GM10266 (cell line): Measurements from ENCODE around the gene ROM1.

Source experiments
- DNase-seq: peaks from one replicate; pipeline ENCODE4 v3.0.0; 2012; ENCODE audit errors: extremely low spot score
- TF ChIP-seq, protein P1 (sequence below): IDR thresholded peaks from 2 replicates; pipeline ENCODE4 v1.5.1; 2012; ENCODE audit warnings: mild to moderate bottlenecking, low read depth; ENCODE audit not compliant: control insufficient read depth, insufficient read depth; ENCODE audit errors: missing control alignments

ROM1 gene

DNA sequence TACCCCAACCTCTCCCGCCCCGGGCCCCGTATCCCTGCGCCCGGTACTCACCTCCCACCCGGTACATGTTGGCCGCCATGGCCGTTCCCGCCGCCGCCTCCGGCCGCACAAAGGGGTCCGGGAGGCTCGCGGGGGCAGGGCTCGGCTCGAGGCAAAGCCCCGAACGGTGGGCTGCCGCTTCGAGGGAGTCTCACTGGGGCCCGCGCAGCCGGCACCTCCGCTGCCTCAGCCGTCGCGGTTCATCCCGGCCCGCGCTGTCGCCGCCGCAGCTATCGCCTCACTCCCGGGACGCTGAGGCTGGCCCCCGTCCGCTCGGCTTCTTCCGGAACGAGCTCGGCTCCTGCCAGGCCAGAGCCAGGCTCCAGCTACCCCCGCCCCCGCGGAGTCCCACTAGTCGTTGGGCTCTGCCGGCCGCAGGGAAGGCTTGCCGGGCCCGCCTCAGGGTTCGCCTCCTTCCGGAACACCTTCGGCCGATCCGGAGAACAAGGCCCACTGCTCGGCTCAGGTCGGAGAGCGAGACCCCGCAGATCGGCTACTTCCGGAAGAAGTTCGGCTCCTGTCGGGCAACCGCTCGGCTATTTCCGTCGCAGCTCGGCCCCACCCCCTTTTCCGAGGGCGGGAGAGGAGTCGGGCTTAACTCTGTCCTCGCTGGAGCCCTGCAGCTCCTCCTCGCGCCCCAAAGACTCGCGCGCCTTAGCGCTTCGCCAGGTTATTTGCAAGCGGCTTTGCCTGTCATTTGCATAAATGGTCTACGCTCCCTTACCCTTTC, 11.5 kb upstream of the ROM1 start, which contains the start of gene MTA2:
Gene MTA2 (minus strand): TSS at position 494 of the 769 bp plus-strand sequence. CDS start 415 bp downstream, at position 79.
- DNase-seq, result peak; percentile 99
- TF ChIP-seq, protein P1, sequence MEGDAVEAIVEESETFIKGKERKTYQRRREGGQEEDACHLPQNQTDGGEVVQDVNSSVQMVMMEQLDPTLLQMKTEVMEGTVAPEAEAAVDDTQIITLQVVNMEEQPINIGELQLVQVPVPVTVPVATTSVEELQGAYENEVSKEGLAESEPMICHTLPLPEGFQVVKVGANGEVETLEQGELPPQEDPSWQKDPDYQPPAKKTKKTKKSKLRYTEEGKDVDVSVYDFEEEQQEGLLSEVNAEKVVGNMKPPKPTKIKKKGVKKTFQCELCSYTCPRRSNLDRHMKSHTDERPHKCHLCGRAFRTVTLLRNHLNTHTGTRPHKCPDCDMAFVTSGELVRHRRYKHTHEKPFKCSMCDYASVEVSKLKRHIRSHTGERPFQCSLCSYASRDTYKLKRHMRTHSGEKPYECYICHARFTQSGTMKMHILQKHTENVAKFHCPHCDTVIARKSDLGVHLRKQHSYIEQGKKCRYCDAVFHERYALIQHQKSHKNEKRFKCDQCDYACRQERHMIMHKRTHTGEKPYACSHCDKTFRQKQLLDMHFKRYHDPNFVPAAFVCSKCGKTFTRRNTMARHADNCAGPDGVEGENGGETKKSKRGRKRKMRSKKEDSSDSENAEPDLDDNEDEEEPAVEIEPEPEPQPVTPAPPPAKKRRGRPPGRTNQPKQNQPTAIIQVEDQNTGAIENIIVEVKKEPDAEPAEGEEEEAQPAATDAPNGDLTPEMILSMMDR, result no peak

DNA sequence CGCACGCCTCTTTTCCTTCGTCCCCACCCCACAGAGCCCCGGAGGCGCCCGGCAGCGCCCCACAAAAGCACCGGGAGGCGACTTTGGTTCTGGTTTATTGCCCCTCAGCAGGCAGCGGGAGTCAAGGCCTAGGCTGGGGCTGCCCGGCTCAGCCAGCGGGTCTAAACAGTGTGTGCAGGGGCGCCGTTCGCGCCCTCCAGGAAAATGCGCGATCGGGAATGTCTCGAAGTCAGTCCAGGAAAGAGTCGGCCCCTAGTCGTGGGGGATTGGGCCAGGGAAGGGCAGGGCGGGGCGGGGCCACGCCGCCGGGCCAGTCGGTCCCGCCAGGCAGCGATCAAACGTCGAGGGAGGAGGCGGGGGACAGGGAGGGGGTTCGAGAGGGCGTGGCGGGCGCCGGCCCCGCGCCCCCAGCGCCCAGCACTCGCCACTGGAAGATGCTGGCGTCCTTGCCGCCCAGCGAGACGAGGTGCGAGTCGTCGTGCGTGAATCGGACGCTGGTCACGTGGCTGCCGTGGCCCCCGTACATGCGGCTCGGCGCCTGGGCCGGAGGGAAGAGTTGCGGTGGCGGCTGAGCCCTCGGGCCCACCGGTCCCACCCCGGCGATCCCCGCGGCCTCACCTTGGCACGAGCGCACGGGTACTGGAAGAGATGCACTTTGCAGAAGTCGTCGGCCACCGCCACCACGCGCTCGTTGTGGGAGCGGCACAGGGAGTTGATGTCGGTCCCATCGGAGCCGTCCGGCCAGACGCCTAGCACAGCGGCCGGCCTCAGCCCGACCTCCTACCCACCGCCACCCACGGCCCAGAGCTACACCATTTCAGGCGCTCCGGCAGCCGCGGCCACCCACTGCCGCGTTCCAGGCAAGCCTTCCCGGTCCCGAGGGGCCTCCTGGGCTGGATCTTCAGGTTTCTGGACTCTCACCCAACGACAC, 10.7 kb upstream of the ROM1 start:
- DNase-seq, result no peak
- TF ChIP-seq, protein P1, result no peak

- no peak for DNase-seq
- TF ChIP-seq, protein P1, result no peak
Measured at GRCh38 chr11:62603072-62603408, 10.0 kb upstream of the ROM1 start.

DNA sequence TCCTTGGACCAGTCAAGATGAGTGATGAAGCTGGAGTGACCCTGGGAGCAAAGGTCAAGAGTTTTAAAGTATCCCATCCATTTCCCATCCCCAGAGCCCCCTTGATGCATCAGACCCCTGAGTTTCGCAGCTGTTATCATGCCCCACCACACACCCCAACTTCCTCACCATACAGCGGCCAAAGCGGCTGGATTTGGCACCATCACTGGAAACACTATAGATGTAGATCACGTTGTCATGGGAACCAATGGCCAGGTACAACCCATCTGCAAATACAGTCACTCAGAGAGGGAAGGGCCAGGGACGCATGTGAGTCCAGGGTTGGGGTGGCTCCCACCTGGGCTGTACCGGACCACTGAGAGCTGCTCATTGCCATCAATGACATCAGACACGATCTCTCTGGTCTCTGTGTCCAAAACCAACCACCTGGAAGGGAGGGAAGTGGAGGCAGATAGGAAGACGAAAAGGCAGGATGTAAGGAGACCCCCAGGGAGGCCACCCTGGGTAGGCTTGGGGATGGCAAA, 9.2 kb upstream of the ROM1 start:
- TF ChIP-seq, protein P1, result no peak
- no peak for DNase-seq

DNA sequence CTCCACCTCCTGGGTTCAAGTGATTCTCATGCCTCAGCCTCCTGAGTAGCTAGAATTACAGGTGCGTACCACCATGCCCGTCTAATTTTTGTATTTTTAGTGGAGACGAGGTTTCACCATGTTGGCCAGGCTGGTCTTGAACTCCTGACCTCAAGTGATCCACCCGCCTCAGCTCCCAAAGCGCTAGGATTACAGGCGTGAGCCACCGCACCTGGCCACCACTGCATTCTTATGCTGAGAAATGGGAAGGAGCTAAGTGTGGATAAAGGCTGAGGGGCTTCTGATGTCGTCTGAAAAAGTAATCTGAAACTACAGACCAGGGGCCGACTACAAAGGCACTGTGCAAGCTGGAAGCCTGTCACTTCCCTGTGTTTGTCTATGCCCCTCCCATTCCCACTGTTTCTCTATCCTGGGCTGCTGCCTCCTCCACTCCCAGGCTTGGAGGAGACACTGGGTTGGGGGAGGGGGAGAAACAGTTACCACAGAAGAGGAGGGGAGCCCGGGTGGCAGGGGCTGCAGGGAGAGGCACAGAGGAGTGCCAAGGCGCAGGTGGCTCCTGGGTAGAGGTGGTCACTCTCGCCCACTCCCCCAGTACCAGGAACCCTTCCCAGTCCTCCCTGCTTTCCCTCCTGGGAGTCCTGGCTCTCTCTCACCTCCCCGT, 8.5 kb upstream of the ROM1 start:
- TF ChIP-seq, protein P1, result no peak
- no peak for DNase-seq

DNA sequence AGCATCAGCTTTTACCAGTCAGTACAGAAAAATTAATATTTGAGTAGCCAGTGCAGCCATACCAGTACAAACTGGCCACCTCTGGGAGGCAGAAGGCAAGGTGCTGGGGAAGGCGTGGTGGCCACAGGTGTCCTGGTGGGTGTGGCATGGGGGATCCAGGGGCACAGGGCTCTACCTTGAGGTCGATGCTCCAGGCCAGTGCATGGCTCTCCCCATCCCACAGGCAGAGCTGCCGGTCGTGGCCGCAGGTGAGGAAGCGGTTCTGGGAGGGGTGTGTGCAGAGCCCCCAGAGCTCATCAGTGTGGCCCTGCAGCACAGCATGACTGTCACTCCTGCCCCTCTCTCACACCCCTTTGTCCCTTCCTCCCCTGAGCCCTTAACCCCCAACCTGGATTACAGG, 7.6 kb upstream of the ROM1 start:
- TF ChIP-seq, protein P1, result no peak
- no peak for DNase-seq
